Body of pancreas (tissue), 4 donors: ENCODE measurements around the gene CBFA2T3. TPM values are rescaled to one million over a fixed set of nuclear protein-coding genes. Genes with fewer than 3 reads are reported as not detected.
A peak's percentile ranks its signal among the peaks of the same experiment; 100 is the strongest.

Experiments used
- ATAC-seq: fragments of 150-250 bp; one replicate; pipeline ENCODE4 v1.9.1; 2016
- DNase-seq, 4 donors: peaks; one replicate each; pipeline ENCODE4 v3.0.0-alpha.2; 2019
- H3K27ac ChIP-seq, 4 donors: fragments of 200-600 bp; sonication (generic); 1 replicate in 3 of 4; 2 replicates in 1 of 4; pipeline versions ENCODE4 v1.5.1 to v1.6.1; 2016 to 2019; ENCODE audit warnings: mild to moderate bottlenecking in 1 of 4, mixed read lengths in 1 of 4, moderate library complexity in 1 of 4
- H3K27me3 ChIP-seq, 2 donors: fragments of 200-600 bp; sonication (generic); one replicate each; pipeline ENCODE4 v1.6.0; 2016; ENCODE audit warnings: mild to moderate bottlenecking in 1 of 2
- H3K36me3 ChIP-seq, 2 donors: fragments of 200-600 bp; sonication (generic); replicated peaks in 1 of 2; 2 replicates each; pipeline ENCODE4 v1.5.1; 2016; ENCODE audit warnings: low read depth in 2 of 2; ENCODE audit not compliant: insufficient read depth in 1 of 2
- H3K4me1 ChIP-seq: fragments of 200-600 bp; sonication (generic); one replicate; pipeline ENCODE4 v1.6.0; 2016
- H3K4me3 ChIP-seq, 2 donors: fragments of 200-600 bp; sonication (generic); 1 replicate in 1 of 2; 2 replicates in 1 of 2; pipeline ENCODE4 v1.5.1; 2016 to 2019
- H3K9me3 ChIP-seq, 3 donors: fragments of 200-600 bp; sonication (generic); 1 replicate in 2 of 3; 2 replicates in 1 of 3; pipeline ENCODE4 v1.5.1; 2016
- CTCF ChIP-seq, 7 experiments: fragments of 450-650 bp in 4 of 7; fragments of 200-600 bp in 3 of 7; sonication (generic) in 3 of 7; IDR thresholded peaks; one replicate each; pipeline ENCODE4 v1.5.1; 2016 to 2019; ENCODE audit warnings: antibody characterized with exemption in 7 of 7
- POLR2A ChIP-seq, 3 donors: fragments of 450-650 bp; IDR thresholded peaks; one replicate each; pipeline ENCODE4 v1.6.1; 2016; ENCODE audit warnings: antibody characterized with exemption in 3 of 3, mild to moderate bottlenecking in 2 of 3
- WGBS, 2 donors: methylation state at CpG; one replicate each; pipeline ENCODE4 v1.1.5; 2017; 5-methylcytosine and 5-hydroxymethylcytosine counted together
- intact Hi-C: fragments of 100-400 bp; cut with DNase I; formaldehyde crosslinking; loops from one replicate; pipeline ENCODE4 v1.15.1; 2023
- total RNA-seq, 2 donors: library from RNA; depleted of rRNA; stranded (reverse); fragments of >200 nt; gene quantifications; one replicate each; pipeline ENCODE4 v1.1.0, GENCODE V29; 2016

CBFA2T3 gene
- total RNA-seq, 2 donors from 2014 or later = 7.8 to 16.2 TPM

- intact Hi-C loops = no loop called here
- H3K27me3 ChIP-seq = no peaks in the 10 kb centered on the region
- DNase-seq = peak in 2 of 4 donors; percentile 39 to 49
Observed at GRCh38 chr16:88931936-88932335, 45.1 kb downstream of the CBFA2T3 start.

GRCh38 chr16:88931373-88931900 is 45.6 kb downstream of the CBFA2T3 start:
- ATAC-seq (no peak), DNase-seq (no peak)
- no peak overlapping the region for H3K4me3 ChIP-seq
- no peaks in the 10 kb centered on the region for H3K27me3 ChIP-seq
- WGBS, 2 donors = 76 to 81% methylated on average over 18 to 20 of the region's 20 CpGs
- no peaks in the 10 kb centered on the region for H3K36me3 ChIP-seq
- TF ChIP-seq CTCF (IDR thresholded peaks at IDR 0.05) (no peak), POLR2A (IDR thresholded peaks at IDR 0.05) (no peak)
- intact Hi-C loops = no loop called here
- H3K4me1 ChIP-seq = peaks cover 50% of the 10 kb centered on the region
- H3K9me3 ChIP-seq = no peaks in the 10 kb centered on the region
- no peak overlapping the region for H3K27ac ChIP-seq

More at GRCh38 chr16:88931936-88932335, 45.1 kb downstream of the CBFA2T3 start:
- H3K4me1 ChIP-seq = peaks cover 50% of the 10 kb centered on the region
- no peaks in the 10 kb centered on the region for H3K36me3 ChIP-seq
- H3K9me3 ChIP-seq = no peaks in the 10 kb centered on the region
- H3K4me3 ChIP-seq = no peak overlapping the region
- no peak for ATAC-seq
- 26 to 28% methylated on average over 11 to 21 of the region's 21 CpGs for WGBS, 2 donors
- TF ChIP-seq CTCF (IDR thresholded peaks at IDR 0.05) = no peak
- no peak for TF ChIP-seq POLR2A (IDR thresholded peaks at IDR 0.05)
- no peak overlapping the region for H3K27ac ChIP-seq

GRCh38 chr16:88930716-88931115 is 46.3 kb downstream of the CBFA2T3 start:
- intact Hi-C loops = no loop called here
- no peak for ATAC-seq
- H3K27ac ChIP-seq = no peak overlapping the region
- no peaks in the 10 kb centered on the region for H3K9me3 ChIP-seq
- TF ChIP-seq POLR2A (IDR thresholded peaks at IDR 0.05) = no peak
- no peak for TF ChIP-seq CTCF (IDR thresholded peaks at IDR 0.05)
- DNase-seq = no peak
- H3K27me3 ChIP-seq = no peaks in the 10 kb centered on the region
- WGBS, 2 donors = 61 to 70% methylated on average over 11 of the region's 12 CpGs
- no peaks in the 10 kb centered on the region for H3K36me3 ChIP-seq
- peaks cover 50% of the 10 kb centered on the region for H3K4me1 ChIP-seq
- H3K4me3 ChIP-seq = no peak overlapping the region

GRCh38 chr16:88929091-88929445 is 47.9 kb downstream of the CBFA2T3 start:
- H3K27me3 ChIP-seq = no peaks in the 10 kb centered on the region

More at GRCh38 chr16:88929091-88929445, 47.9 kb downstream of the CBFA2T3 start:
- no peak for ATAC-seq
- WGBS, 2 donors = 21 to 23% methylated on average over 9 to 14 of the region's 14 CpGs
- intact Hi-C loops = no loop called here
- H3K9me3 ChIP-seq = no peaks in the 10 kb centered on the region
- TF ChIP-seq CTCF (IDR thresholded peaks at IDR 0.05) (no peak), POLR2A (IDR thresholded peaks at IDR 0.05) (no peak)
- no peaks in the 10 kb centered on the region for H3K36me3 ChIP-seq
- H3K27ac ChIP-seq = peak overlapping the region in 3 of 4 donors; percentile 31 to 58 (median 56)
- peaks cover 64% of the 10 kb centered on the region for H3K4me1 ChIP-seq
- DNase-seq = peak in 2 of 4 donors; percentile 47 to 58
- H3K4me3 ChIP-seq = no peak overlapping the region
